ENCODE results near the gene CACNB2.

GRCh38 chr10:18516851-18517250 lies 376.6 kb downstream of the CACNB2 start:
- TF ChIP-seq POLR2AphosphoS5 (IDR thresholded peaks at IDR 0.05) (no peak), POLR2A (IDR thresholded peaks at IDR 0.05) (no peak)

All from prostate gland (tissue), 1 donor.